Islet of Langerhans (tissue), 1 donor: Measurements from ENCODE around the gene MRPL49.
A peak's percentile ranks its signal among the peaks of the same experiment; 100 is the strongest.

Experiments
- FAIRE-seq: peaks from one replicate; lab custom pipeline; 2011; peaks lifted over from hg19 to GRCh38; lab: Jason Lieb, UNC

MRPL49 gene

GRCh38 chr11:65103476-65103875 is 18.6 kb upstream of the MRPL49 start:
- FAIRE-seq: no peak

DNA sequence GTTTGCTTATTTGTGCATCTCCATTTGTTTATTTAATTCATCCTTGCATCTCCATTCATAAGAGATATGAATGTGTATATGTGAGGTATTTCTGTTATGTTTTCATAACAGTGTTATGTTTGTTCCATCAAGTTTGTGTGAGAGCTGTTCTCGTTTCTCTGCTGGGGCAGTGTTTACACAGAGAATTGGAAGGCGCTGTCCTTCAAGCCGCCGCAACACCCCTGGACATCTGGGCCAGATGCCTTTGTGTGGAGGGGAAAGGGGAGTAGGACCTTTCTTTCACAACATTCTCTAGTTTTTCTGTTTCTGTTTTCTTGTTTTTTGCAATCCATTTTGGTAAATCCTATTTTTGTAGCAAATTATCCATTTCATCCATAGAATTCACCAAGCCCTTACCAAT is 17.5 kb upstream of the MRPL49 start:
- no peak for FAIRE-seq

GRCh38 chr11:65107078-65107477 is 15.0 kb upstream of the MRPL49 start:
- no peak for FAIRE-seq

GRCh38 chr11:65107751-65108468 is 14.2 kb upstream of the MRPL49 start:
- no peak for FAIRE-seq

- FAIRE-seq: no peak
Observed at GRCh38 chr11:65108469-65109123, 13.5 kb upstream of the MRPL49 start.

- FAIRE-seq: no peak
Observed at GRCh38 chr11:65109231-65110198, 12.6 kb upstream of the MRPL49 start.

DNA sequence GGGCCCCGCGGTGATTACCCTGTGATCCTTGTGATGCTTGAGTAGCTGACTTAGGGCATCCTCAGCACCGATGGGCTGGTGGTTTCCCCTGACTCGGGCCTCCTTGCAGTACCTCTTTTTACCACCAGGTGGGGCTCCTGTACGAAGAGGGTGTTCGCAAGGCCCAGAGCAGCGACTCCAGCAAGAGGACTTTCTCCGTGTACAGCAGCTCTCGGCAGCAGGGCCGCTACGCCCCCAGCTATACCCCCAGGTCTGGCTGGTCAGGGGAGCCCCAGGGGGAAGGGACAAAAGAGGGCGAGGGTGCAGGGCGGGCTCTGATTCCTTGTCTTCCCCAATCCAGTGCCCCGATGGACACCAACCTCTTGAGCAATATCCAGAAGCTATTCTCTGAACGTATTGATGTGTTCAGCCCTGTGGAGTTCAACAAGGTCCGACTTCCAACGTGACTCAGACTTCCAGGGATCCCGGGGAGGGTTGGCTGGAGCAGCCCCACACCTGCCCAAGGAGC is 11.7 kb upstream of the MRPL49 start:
- no peak for FAIRE-seq

DNA sequence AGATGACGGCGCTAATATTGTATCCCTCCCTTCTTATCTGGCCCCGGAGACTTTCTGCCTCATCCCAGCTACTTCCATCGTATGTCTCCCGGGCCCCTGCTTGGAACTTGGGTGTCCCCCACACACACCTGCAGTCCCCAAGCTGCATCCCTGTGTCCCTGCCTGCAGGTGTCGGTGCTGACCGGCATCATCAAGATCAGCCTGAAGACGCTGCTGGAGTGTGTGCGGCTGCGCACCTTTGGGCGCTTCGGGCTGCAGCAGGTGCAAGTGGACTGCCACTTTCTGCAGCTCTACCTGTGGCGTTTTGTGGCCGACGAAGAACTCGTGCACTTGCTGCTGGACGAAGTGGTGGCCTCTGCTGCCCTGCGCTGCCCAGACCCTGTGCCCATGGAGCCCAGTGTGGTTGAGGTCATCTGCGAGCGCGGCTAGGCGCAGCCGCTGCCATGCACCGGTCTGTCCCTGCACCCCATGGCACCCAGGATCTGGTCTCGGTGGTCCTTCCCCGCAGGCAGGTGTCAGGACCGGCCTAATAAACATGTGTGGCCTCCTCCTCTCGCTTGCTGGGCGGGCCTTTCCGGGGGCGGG is 10.9 kb upstream of the MRPL49 start:
- no peak for FAIRE-seq

- no peak for FAIRE-seq
Observed at GRCh38 chr11:65111744-65112545, 10.2 kb upstream of the MRPL49 start, which contains the start of gene TM7SF2. Gene TM7SF2, plus strand, starts transcription at chr11:65111872. Its CDS starts 144 bp downstream, at chr11:65112016.

DNA sequence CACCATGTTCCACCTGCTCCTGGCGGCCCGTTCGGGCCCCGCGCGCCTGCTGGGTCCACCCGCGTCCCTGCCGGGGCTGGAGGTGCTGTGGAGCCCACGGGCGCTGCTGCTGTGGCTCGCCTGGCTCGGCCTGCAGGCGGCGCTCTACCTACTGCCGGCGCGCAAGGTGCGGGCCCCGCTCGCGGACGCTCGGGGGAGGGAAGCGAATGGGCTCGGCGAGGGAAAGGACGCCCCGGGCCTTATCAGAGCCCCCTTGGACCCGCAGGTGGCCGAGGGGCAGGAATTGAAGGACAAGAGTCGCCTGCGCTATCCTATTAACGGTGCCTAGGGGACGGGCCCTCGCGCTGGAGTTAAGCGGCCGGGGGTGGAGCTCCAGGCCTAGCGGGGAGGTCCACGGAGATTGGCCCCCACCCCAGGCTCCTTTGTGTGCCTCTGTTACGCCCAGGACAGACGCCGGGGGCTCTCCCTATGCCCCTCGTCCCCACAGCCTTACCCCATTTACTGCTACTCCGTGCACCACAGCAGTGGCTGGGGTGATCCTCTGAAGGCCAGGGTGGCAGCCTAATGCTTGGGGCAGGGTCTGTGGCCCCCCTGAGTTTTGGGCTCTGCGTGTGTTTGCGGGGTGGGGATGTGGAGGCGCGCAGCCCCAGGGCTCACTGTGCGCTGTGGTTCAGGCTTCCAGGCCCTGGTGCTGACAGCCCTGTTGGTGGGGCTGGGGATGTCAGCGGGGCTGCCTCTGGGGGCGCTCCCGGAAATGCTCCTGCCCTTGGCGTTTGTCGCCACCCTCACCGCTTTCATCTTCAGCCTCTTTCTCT is 9.4 kb upstream of the MRPL49 start:
- no peak for FAIRE-seq

GRCh38 chr11:65113361-65113756 is 8.8 kb upstream of the MRPL49 start:
- no peak for FAIRE-seq

- no peak for FAIRE-seq
Observed at GRCh38 chr11:65113839-65114238, 8.3 kb upstream of the MRPL49 start.

DNA sequence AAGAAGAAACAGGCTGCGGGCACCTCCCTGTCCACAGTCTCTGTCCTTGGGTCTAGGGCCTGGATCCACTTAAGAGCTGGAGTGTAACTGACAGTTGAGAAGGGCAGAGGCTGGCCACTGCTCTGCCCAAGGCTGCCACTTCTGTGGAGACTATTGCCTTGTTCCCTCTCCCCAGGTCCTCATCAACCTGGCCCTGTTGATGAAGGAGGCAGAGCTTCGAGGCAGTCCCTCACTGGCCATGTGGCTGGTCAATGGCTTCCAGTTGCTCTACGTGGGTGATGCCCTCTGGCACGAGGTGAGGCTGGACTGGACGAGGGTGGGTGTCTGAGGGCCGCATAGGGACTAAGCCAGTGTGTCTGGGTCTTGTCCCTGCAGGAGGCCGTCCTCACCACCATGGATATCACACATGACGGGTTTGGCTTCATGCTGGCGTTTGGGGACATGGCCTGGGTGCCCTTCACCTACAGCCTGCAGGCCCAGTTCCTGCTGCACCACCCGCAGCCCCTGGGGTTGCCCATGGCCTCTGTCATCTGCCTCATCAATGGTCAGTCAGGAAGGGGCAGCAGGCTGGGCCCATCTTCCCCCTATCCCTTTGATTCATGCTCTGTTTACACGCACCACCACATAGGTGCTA is 7.5 kb upstream of the MRPL49 start:
- no peak for FAIRE-seq

DNA sequence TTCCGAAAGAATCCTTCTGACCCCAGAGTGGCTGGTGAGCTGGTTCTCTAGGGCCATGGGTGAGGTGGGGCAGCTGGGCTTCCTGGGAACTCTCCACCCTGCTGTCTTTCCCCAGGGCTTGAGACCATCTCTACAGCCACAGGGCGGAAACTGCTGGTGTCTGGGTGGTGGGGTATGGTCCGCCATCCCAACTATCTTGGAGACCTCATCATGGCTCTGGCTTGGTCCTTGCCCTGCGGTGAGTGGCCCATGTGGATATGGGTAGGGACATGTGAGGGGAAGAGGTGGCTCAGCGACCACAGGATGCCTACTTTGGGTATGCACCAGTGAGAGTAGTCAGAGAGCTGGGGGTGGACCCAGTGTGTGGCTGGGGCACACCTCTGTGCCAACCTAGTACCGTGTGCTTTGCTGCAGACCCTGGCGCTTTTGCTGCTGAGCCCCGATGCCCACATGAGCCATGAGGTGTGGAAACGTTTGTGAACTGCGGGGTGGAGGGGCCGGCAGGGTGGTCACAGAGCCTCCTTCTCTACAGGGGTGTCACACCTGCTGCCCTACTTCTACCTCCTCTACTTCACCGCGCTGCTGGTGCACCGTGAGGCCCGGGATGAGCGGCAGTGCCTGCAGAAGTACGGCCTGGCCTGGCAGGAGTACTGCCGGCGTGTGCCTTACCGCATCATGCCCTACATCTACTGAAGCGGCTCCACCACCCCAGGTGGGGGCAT is 6.6 kb upstream of the MRPL49 start:
- no peak for FAIRE-seq

- FAIRE-seq: no peak
Observed at GRCh38 chr11:65116370-65117205, 5.5 kb upstream of the MRPL49 start.

DNA sequence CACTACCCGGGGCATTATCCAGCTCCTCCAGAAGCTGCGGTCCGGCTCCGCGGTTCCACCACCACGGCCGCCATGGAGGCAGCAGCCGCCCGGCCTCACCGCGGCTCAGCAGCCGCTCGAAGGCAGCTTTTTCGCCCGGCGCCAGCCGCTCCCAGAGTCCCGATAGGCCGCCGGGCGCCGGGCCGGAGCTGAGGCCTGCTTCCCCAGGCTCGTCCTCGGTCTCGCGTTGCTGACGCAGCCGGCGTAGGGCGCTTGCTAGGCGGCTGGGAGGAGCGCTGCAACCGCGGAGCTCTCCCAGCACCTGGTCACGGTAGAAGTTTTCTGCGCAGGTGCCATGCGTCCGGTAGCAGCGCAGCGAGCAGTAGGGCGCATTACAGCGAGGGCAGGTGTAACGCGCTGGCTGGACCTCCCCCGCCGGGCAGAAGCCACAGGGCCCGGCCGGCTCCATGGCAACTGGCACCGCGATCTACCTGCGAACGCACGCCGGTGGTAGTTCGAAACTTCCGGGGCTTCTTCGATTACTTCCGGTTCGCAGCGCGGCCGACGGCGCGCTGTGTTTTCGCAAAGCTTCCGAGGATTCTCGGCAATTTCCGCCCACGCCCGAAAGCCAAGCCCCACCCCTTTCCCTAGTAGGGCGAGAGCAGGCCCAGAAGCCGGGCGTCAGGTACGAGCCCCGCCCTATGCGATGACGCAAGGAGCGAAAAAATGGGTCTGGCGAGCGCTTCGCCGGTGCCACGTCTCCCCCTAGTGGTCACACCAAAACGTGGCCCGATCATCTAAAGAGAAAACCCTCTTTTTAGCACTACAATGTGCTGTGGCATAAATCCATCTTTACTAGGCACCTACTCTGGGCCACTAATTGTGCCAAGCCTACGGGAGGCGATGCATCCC is 4.7 kb upstream of the MRPL49 start, which contains the start of gene ZNHIT2:
Gene ZNHIT2, minus strand, starts transcription at position 496 of the 891 bp plus-strand sequence. Its CDS starts 48 bp downstream, at position 448.
- peak; percentile 91 for FAIRE-seq
